KBM-7 (cell line): ENCODE measurements around the gene TBC1D25.
A peak's percentile ranks its signal among the peaks of the same experiment; 100 is the strongest.

Experiments used
- DNase-seq: peaks from one replicate; pipeline ENCODE4 v3.0.0-alpha.2; 2015
- in situ Hi-C: fragments of 300-500 bp; cut with MboI; formaldehyde crosslinking; loops from 2 replicates; pipeline ENCODE4 v1.14.3; 2020; ENCODE audit warnings: low sequenced_read_pairs, low pct_unique_long_range_greater_than_20kb, mixed read lengths

The TBC1D25 gene, protein sequence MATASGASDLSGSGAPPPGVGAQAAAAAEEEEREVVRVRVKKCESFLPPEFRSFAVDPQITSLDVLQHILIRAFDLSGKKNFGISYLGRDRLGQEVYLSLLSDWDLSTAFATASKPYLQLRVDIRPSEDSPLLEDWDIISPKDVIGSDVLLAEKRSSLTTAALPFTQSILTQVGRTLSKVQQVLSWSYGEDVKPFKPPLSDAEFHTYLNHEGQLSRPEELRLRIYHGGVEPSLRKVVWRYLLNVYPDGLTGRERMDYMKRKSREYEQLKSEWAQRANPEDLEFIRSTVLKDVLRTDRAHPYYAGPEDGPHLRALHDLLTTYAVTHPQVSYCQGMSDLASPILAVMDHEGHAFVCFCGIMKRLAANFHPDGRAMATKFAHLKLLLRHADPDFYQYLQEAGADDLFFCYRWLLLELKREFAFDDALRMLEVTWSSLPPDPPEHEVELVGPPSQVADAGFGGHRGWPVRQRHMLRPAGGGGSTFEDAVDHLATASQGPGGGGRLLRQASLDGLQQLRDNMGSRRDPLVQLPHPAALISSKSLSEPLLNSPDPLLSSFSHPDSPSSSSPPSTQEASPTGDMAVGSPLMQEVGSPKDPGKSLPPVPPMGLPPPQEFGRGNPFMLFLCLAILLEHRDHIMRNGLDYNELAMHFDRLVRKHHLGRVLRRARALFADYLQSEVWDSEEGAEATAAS

DNA sequence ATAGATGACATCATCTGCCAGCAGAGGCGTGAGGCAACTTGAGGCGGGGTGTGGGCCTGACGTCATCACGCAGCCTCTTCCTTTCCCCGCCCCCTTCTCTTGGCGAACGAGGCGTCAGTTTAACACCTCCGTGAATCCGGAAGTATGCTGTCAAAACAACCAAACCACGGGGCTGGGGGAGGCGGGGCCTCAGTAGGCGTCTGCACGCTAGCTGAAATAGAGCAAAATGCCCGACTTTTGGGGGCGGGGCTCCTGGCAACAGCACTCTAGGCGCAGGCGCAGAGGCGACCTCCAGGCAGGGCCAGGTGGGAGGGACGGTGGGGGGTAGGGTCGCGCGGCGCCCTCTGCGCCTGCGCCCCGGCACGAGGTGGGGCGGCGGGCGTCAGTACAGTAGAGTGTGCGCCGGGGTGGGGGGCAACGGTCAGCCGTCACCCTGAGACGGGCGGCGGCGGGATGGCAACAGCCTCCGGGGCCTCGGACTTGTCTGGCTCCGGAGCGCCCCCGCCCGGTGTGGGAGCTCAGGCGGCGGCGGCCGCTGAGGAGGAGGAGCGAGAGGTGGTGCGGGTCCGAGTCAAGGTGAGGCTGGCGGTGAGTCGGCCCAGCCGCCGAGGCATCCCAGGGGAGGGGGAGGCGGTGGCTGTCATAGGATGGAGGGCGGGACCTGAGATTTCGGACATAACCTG is at the start of gene TBC1D25:
Gene TBC1D25, plus strand, starts transcription at position 370 of the 683 bp plus-strand sequence. Its CDS starts 84 bp downstream, at position 454.
- in situ Hi-C loops = no loop called here
- DNase-seq = peak; percentile 99

- no peak for DNase-seq
- in situ Hi-C loops = no loop called here
Observed at GRCh38 chrX:48489892-48490291, 49.6 kb upstream of the TBC1D25 start.

DNA sequence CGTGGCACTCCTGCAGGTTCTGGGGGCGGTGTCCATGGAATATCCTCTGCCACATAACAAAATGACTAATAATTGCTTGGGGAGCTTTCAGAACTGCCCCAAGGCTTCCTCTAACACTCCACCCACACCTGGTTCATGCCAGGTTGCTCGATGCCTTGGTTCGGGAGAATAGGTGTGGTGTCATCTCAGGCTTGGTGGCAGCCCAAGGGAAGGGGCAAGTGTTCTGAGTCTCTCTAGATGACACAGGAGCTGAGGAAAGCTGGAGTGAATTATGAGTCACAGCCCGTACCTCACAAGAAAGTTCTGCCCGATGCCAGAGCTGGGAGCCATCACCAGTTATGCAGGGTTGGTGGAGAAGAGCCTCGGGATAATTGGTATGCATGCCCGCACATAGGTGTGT is 48.9 kb upstream of the TBC1D25 start:
- in situ Hi-C loops = no loop called here
- DNase-seq = no peak

- in situ Hi-C loops = no loop called here
- DNase-seq = no peak
Observed at GRCh38 chrX:48491809-48492208, 47.7 kb upstream of the TBC1D25 start.

- peak; percentile 36 for DNase-seq
- in situ Hi-C loops = no loop called here
Observed at GRCh38 chrX:48492293-48492910, 47.1 kb upstream of the TBC1D25 start.

DNA sequence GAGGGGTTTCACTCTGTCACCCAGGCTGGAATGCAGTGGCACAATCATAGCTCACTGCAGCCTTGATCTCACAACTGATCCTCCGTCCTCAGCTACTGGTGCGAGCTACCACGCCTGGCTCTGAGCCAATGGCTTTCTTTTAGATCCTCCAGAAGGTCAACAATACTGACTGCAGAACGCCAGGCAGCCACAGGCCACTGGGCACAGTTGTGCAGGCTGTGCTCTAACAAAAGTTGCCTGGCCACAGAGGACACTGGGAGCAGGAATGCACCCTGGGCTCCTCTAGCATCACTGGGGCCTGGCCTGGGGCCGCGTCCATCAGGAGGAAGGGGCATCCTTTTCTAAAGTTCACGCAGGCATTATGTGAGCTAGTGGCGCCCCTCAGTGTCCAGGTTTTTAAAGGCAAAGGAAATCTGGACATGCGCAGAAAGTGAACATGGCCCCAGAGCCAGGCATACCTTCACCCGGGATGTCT is 45.6 kb upstream of the TBC1D25 start:
- DNase-seq = peak; percentile 48
- in situ Hi-C loops = no loop called here

- in situ Hi-C loops = no loop called here
- no peak for DNase-seq
Observed at GRCh38 chrX:48496660-48497059, 42.9 kb upstream of the TBC1D25 start.

DNA sequence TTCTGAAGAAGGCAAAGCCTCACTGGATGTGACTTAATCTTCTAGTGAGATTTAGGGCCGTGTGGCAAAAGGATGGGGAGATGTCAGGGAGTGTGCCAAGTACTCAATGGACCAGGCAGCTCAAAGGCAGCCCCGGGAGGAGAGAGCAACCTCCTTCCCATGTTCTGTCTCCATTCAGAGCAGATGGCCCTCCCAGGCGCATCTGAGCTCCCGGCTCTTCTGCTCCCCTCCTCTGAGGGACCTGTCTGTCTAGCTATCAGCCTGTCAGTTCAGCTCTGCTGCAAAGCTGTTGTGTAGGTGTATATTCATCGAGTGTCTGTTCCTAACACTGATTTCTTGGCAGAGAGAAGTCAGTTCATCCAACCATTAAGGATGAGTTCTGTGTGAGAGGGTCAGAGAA is 41.6 kb upstream of the TBC1D25 start:
- no peak for DNase-seq
- in situ Hi-C loops = no loop called here

GRCh38 chrX:48498374-48498809 is 41.1 kb upstream of the TBC1D25 start:
- no peak for DNase-seq
- in situ Hi-C loops = no loop called here

DNA sequence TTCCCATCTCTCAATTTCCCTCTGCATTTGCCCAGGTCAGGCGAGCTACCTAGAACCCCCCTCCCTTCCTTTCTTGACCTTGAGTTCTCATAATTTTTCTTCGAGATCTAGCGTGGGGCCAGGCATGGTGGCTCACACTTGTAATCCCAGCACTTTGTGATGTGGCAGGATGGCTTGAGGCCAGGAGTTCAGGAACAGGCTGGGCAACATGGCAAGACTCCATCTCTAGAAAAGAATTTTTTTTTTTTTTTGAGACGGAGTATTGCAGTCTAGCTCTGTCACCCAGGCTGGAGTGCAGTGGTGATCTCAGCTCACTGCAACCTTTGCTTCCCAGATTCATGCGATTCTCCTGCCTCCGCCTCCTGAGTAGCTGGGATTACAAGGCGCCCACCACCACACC is 35.3 kb upstream of the TBC1D25 start:
- in situ Hi-C loops = no loop called here
- no peak for DNase-seq

- in situ Hi-C loops = no loop called here
- no peak for DNase-seq
Observed at GRCh38 chrX:48505481-48505880, 34.0 kb upstream of the TBC1D25 start.

DNA sequence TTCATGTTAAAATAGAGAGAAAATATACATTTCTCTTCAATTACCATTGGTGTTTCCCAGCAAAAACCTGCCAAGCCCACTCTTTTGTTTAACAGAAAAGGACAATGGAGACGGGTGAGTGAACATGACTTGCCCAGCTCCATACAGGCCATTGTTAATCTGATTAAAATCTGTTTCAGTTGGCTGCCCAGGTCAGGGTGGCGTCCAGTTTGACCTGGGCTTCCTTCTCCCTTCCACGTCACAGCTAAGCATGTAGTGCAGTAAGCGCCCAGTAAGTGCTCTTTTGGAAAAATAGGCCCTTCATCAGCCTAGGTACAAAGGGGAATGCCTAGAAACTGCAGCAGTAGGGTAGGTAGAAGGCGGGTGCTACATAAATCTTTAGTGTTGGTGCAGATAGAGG is 32.3 kb upstream of the TBC1D25 start:
- in situ Hi-C loops = no loop called here
- no peak for DNase-seq

DNA sequence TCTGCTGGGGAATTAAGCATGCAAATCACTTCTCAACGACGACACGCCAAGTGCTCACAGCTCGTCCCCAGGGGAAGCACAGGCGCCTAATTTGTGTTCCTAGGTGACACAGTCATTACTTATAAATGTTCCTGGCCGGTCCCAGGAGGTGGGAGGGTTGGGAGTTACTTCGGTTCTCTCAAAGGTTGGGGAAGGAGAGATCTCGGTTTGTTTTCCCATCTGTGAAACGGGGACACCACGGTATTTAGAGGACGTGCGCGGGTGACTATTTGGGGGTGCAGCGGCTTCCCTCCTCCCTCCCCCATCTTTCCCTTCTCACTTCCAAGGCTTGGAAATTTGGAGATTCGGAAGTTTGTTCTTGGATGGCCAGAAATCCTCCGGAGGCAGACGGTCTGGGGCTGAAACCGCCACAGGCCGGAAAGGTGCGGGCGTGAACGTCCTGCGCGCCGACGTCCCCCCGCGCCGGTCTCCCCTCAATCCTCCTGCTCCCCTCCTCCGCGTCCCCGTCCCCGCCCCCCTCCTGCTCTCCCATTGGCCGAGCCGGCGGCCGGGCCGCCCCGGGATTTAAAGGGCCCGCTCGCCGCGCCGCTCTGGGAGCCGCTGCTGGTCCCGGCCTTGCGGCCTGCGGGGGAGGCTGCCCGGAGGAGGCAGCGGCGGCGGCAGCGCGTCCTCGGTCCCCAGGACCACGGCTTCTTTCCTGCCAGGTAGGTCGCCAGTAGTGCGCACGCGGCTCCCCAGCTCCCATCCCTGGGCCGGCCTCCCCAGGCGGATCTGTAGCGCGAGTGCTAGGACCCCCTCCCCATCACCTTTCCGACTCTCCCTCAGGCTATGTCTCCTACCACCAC is 30.9 kb upstream of the TBC1D25 start, which contains the start of gene PORCN:
Gene PORCN, plus strand, starts transcription at position 593 of the 845 bp plus-strand sequence. CDS start 829 bp downstream, outside the sequence.
- in situ Hi-C loops = no loop called here
- DNase-seq = peak; percentile 74

- in situ Hi-C loops = no loop called here
- no peak for DNase-seq
Observed at GRCh38 chrX:48509245-48509590, 30.3 kb upstream of the TBC1D25 start.

- no peak for DNase-seq
- in situ Hi-C loops = no loop called here
Observed at GRCh38 chrX:48509619-48510018, 29.9 kb upstream of the TBC1D25 start.

DNA sequence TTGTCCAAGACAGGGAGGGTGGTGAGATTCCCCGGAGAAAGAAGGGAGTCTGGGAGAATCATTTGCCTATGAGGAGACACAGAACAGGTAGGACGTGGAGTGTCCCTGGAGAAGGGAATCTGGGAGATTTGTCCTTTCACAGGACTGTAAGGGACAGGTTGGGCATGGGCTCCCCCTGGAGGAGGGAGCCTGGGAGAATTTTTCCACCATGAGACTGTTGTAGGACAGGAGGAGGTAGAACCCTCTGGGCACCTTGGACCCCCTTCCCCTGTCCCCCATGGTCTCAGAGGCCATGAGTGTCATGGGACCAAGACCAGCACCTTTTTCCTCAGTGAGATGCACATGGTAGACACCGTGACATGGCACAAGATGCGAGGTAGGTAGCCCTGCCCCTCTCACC is 28.0 kb upstream of the TBC1D25 start:
- DNase-seq = peak; percentile 20
- in situ Hi-C loops = no loop called here

- in situ Hi-C loops = no loop called here
- DNase-seq = no peak
Observed at GRCh38 chrX:48512371-48512935, 27.1 kb upstream of the TBC1D25 start.

DNA sequence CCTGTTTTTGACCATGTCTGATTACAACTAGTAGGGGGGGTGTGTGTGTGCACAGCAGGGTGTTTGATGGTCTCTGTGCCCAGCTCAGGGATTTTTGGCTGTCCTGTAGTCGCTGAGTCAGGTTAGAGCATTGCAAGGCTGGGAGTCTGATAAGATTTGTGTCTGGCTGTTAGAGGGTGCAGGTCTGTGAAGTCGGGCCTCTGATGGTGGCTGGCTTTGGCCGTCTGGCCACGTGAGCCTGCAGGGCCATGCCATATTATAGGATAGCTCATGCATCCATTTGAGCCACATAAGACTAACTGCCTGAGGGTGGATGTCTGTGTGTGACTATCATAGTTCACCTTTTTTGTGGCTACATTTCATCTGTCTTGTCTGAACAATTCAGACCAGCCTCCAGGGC is 25.8 kb upstream of the TBC1D25 start:
- in situ Hi-C loops = no loop called here
- no peak for DNase-seq
